Left ventricle myocardium inferior (tissue), 1 donor: ENCODE data around the gene KRTAP5-7. TPM values are rescaled to one million over a fixed set of nuclear protein-coding genes. Genes with fewer than 3 reads are reported as not detected.

ENCODE experiments used
- DNase-seq: peaks from one replicate; pipeline ENCODE4 v3.0.0-alpha.2; 2020
- H3K27ac ChIP-seq: fragments of 200-600 bp; replicated peaks from 2 replicates; pipeline ENCODE4 v1.8.0; 2021
- H3K27me3 ChIP-seq: fragments of 200-600 bp; 2 replicates; pipeline ENCODE4 v1.8.0; 2021; ENCODE audit warnings: low read depth
- H3K36me3 ChIP-seq: fragments of 200-600 bp; 2 replicates; pipeline ENCODE4 v1.8.0; 2021
- H3K4me1 ChIP-seq: fragments of 200-600 bp; 2 replicates; pipeline ENCODE4 v1.8.0; 2021
- H3K4me3 ChIP-seq: fragments of 200-600 bp; 2 replicates; pipeline ENCODE4 v1.8.0; 2021; ENCODE audit warnings: mild to moderate bottlenecking, moderate library complexity
- H3K9me3 ChIP-seq: fragments of 200-600 bp; replicated peaks from 2 replicates; pipeline ENCODE4 v1.8.0; 2021
- CTCF ChIP-seq: fragments of 200-600 bp; IDR thresholded peaks from 2 replicates; pipeline ENCODE4 v1.8.0; 2021; ENCODE audit warnings: antibody characterized with exemption, mild to moderate bottlenecking, borderline replicate concordance
- intact Hi-C: fragments of 100-400 bp; cut with micrococcal nuclease; formaldehyde crosslinking; loops from one replicate; pipeline ENCODE4 v1.11.0; 2022
- total RNA-seq: library from RNA; stranded (reverse); fragmentation: NEBNext Ultra II Directional; extraction: Animal tissue kit (Norgen Biotek cat#: 25700); gene quantifications from one replicate; pipeline ENCODE4 v1.2.1, GENCODE V29; 2021
- donor health status: DM: no; HTN: yes; CAD: no; lungs with severe emphysema.

KRTAP5-7 gene
- total RNA-seq, 1 donor from 2014 or later, result not detected

GRCh38 chr11:71577469-71578004, 50.5 kb downstream of the KRTAP5-7 start:
- Histone ChIP-seq H3K27me3 (peaks cover 45% of the 10 kb centered on the region), H3K4me1 (peaks cover 7% of the 10 kb centered on the region), H3K36me3 (no peaks in the 10 kb centered on the region), H3K9me3 (no peaks in the 10 kb centered on the region), H3K27ac (no peak overlapping the region), H3K4me3 (no peak overlapping the region)
- TF ChIP-seq CTCF, result no peak
- no peak for DNase-seq
- intact Hi-C loops, result no loop called here

Other genes starting within 250 kb of the KRTAP5-7 start
- gene DHCR7, start 78.9 kb upstream of the KRTAP5-7 start, total RNA-seq, result 39.1 TPM
- gene NADSYN1, start 74.1 kb upstream of the KRTAP5-7 start, total RNA-seq, result 17.5 TPM
- not detected for gene KRTAP5-8, start 10.8 kb downstream of the KRTAP5-7 start, total RNA-seq
- gene KRTAP5-9, start 21.2 kb downstream of the KRTAP5-7 start, total RNA-seq, result not detected
- gene KRTAP5-10, start 38.3 kb downstream of the KRTAP5-7 start, total RNA-seq, result not detected
- gene KRTAP5-11, start 55.6 kb downstream of the KRTAP5-7 start, total RNA-seq, result not detected